MM.1S (cell line): Measurements from ENCODE around the gene HNRNPA1.
"Not testable (repeated sequence)": the region's sequence is repeated elsewhere in the genome, so short reads cannot be mapped to it uniquely, and the experiment has no call there.

Experiments used
- DNase-seq: peaks from one replicate; pipeline ENCODE4 v3.0.0-alpha.2; 2015
- H2AFZ ChIP-seq: fragments of 300-600 bp; sonication (generic); 2 replicates; pipeline ENCODE4 v1.6.0; 2016; ENCODE audit warnings: antibody characterized with exemption, low read length
- H3F3A ChIP-seq: fragments of 300-600 bp; sonication (generic); 2 replicates; pipeline ENCODE4 v1.6.1; 2016; ENCODE audit warnings: mild to moderate bottlenecking, antibody characterized with exemption, low read length, moderate library complexity, mixed read lengths; ENCODE audit not compliant: insufficient read depth
- H3K27ac ChIP-seq: fragments of 300-600 bp; sonication (generic); 2 replicates; pipeline ENCODE4 v1.5.1; 2016; ENCODE audit warnings: mild to moderate bottlenecking, low read length
- H3K27me3 ChIP-seq: fragments of 300-600 bp; sonication (generic); replicated peaks from 2 replicates; pipeline ENCODE4 v1.6.0; 2016; ENCODE audit warnings: low read length; ENCODE audit not compliant: insufficient read depth
- H3K36me3 ChIP-seq: fragments of 300-600 bp; sonication (generic); replicated peaks from 2 replicates; pipeline ENCODE4 v1.6.1; 2016; ENCODE audit warnings: mild to moderate bottlenecking, low read length, mixed read lengths; ENCODE audit not compliant: insufficient read depth
- H3K4me1 ChIP-seq: fragments of 300-600 bp; sonication (generic); 2 replicates; pipeline ENCODE4 v1.6.1; 2016; ENCODE audit warnings: low read length, mixed read lengths
- H3K4me2 ChIP-seq: fragments of 300-600 bp; sonication (generic); 2 replicates; pipeline ENCODE4 v1.6.0; 2016; ENCODE audit warnings: low read depth, low read length
- H3K4me3 ChIP-seq: fragments of 300-600 bp; sonication (generic); 2 replicates; pipeline ENCODE4 v1.5.1; 2016; ENCODE audit warnings: low read length, mixed read lengths
- H3K79me2 ChIP-seq: fragments of 300-600 bp; sonication (generic); 2 replicates; pipeline ENCODE4 v1.6.1; 2016; ENCODE audit warnings: mixed run types, low read length, mixed read lengths
- H3K9ac ChIP-seq: fragments of 300-600 bp; sonication (generic); 2 replicates; pipeline ENCODE4 v1.6.1; 2016; ENCODE audit warnings: low read length, mixed read lengths
- H3K9me2 ChIP-seq: fragments of 300-600 bp; sonication (generic); replicated peaks from 2 replicates; pipeline ENCODE4 v1.6.1; 2016; ENCODE audit warnings: mild to moderate bottlenecking, low read length, mixed read lengths; ENCODE audit not compliant: insufficient read depth
- H3K9me3 ChIP-seq: fragments of 300-600 bp; sonication (generic); replicated peaks from 2 replicates; pipeline ENCODE4 v1.6.1; 2016; ENCODE audit warnings: mild to moderate bottlenecking, low read length, mixed read lengths; ENCODE audit not compliant: insufficient read depth
- H4K20me1 ChIP-seq: fragments of 300-600 bp; sonication (generic); 2 replicates; pipeline ENCODE4 v1.6.1; 2016; ENCODE audit warnings: mild to moderate bottlenecking, low read length, moderate library complexity, mixed read lengths; ENCODE audit not compliant: insufficient read depth
- CTCF ChIP-seq: fragments of 300-600 bp; sonication (generic); IDR thresholded peaks from 2 replicates; pipeline ENCODE4 v1.5.1; 2016; ENCODE audit warnings: antibody characterized with exemption, low read length, mixed read lengths
- EZH2 ChIP-seq: fragments of 300-600 bp; sonication (generic); optimal IDR thresholded peaks from 2 replicates; pipeline ENCODE3; 2017; ENCODE audit warnings: low read depth, mild to moderate bottlenecking, antibody characterized with exemption, low read length, mixed read lengths
- EZH2phosphoT487 ChIP-seq: fragments of 300-600 bp; sonication (generic); IDR thresholded peaks from 2 replicates; pipeline ENCODE4 v1.6.1; 2018; ENCODE audit warnings: antibody characterized with exemption, low read length

Gene HNRNPA1

GRCh38 chr12:54280468-54281260 lies at the start of gene HNRNPA1:
TSS of gene HNRNPA1 (plus strand) at chr12:54280726. CDS start at chr12:54280808, 82 bp downstream.
- no peaks in the 10 kb centered on the region for H3K9me3 ChIP-seq
- peaks cover 29% of the 10 kb centered on the region for H4K20me1 ChIP-seq
- H3K4me2 ChIP-seq: peak within 1 kb of the TSS; percentile 74
- peaks cover 33% of the 10 kb centered on the region for H3K4me1 ChIP-seq
- peaks cover 49% of the 10 kb centered on the region for H3F3A ChIP-seq
- H3K9ac ChIP-seq: peak within 1 kb of the TSS; percentile 96
- H3K9me2 ChIP-seq: no peaks in the 10 kb centered on the region
- TF ChIP-seq CTCF (no peak), EZH2 (no peak), EZH2phosphoT487 (no peak)
- H3K36me3 ChIP-seq: peaks cover 25% of the 10 kb centered on the region
- H3K79me2 ChIP-seq: peaks cover 83% of the 10 kb centered on the region
- H3K27ac ChIP-seq: peak within 1 kb of the TSS; percentile 84
- H3K27me3 ChIP-seq: no peaks in the 10 kb centered on the region
- peak within 1 kb of the TSS; percentile 80 for H2AFZ ChIP-seq
- peak within 1 kb of the TSS; percentile 99 for H3K4me3 ChIP-seq
- peak; percentile 100 for DNase-seq

- DNase-seq: not testable (repeated sequence)
Measured at GRCh38 chr12:54231269-54231668, 49.3 kb upstream of the HNRNPA1 start.

GRCh38 chr12:54232790-54233189 lies 47.7 kb upstream of the HNRNPA1 start:
- H3K9me2 ChIP-seq: no peaks in the 10 kb centered on the region
- no peaks in the 10 kb centered on the region for H3K4me1 ChIP-seq
- H3K27me3 ChIP-seq: no peaks in the 10 kb centered on the region
- H3K4me3 ChIP-seq: no peak overlapping the region
- no peak for TF ChIP-seq EZH2
- no peak for TF ChIP-seq CTCF
- TF ChIP-seq EZH2phosphoT487: no peak
- H3F3A ChIP-seq: no peaks in the 10 kb centered on the region
- no peak overlapping the region for H3K9ac ChIP-seq
- H3K79me2 ChIP-seq: no peaks in the 10 kb centered on the region
- no peak overlapping the region for H3K27ac ChIP-seq
- DNase-seq: no peak
- H4K20me1 ChIP-seq: no peaks in the 10 kb centered on the region
- H3K4me2 ChIP-seq: no peak overlapping the region
- H2AFZ ChIP-seq: no peak overlapping the region
- no peaks in the 10 kb centered on the region for H3K36me3 ChIP-seq
- no peaks in the 10 kb centered on the region for H3K9me3 ChIP-seq

More at GRCh38 chr12:54231269-54231668, 49.3 kb upstream of the HNRNPA1 start:
- not testable (repeated sequence) for H3K4me3 ChIP-seq, H3F3A ChIP-seq, H3K79me2 ChIP-seq, H3K9ac ChIP-seq, H3K9me3 ChIP-seq, H4K20me1 ChIP-seq, H3K27ac ChIP-seq, H3K27me3 ChIP-seq, H2AFZ ChIP-seq, H3K4me2 ChIP-seq, H3K4me1 ChIP-seq, H3K36me3 ChIP-seq, H3K9me2 ChIP-seq

GRCh38 chr12:54238531-54238930 lies 42.0 kb upstream of the HNRNPA1 start:
- H3K4me2 ChIP-seq: no peak overlapping the region
- H3K4me1 ChIP-seq: 0 out of 2 replicates have a peak, but pooled peaks cover 6% of the 10 kb centered on the region
- DNase-seq: no peak
- H3K9me3 ChIP-seq: no peaks in the 10 kb centered on the region
- no peak overlapping the region for H2AFZ ChIP-seq
- H3K36me3 ChIP-seq: peaks cover 7% of the 10 kb centered on the region; the same call in 1 of the 2 replicates
- H3K79me2 ChIP-seq: no peaks in the 10 kb centered on the region
- TF ChIP-seq CTCF (no peak), EZH2phosphoT487 (no peak), EZH2 (no peak)
- no peaks in the 10 kb centered on the region for H4K20me1 ChIP-seq
- H3F3A ChIP-seq: no peaks in the 10 kb centered on the region
- H3K9ac ChIP-seq: no peak overlapping the region
- H3K9me2 ChIP-seq: no peaks in the 10 kb centered on the region
- H3K27ac ChIP-seq: no peak overlapping the region
- H3K27me3 ChIP-seq: no peaks in the 10 kb centered on the region
- no peak overlapping the region for H3K4me3 ChIP-seq
